SKM-1 treated with dmso at 0.1 percent for 144 hours (cell line): ENCODE results near the gene CREB3L2.
"Not testable (repeated sequence)": the region's sequence is repeated elsewhere in the genome, so short reads cannot be mapped to it uniquely, and the experiment has no call there.

ENCODE experiments used
- DNase-seq: peaks from one replicate; lab custom pipeline; 2025; ENCODE audit not compliant: unreplicated experiment; lab: John Stamatoyannopoulos, UW

The CREB3L2 gene

DNA sequence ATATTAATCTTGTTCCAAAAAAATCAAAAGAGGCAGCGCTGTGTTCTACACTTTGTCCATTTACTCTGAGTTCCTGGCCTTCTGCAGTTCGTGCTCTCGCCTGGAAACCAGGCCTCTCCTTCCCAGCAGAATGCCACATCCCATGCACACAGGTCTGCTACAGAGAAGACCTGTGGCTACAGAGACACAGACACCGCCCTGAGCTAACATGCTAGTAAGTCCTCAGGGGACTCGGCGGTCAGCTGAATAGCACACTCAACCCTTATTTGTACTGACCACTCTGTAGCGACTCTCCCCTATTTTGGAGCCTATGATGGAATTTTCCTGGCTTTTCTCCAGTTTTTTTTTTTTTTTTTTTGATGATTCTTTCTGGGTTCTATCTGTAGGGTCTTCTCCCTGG lies 12.8 kb downstream of the CREB3L2 start:
- DNase-seq, result no peak

DNA sequence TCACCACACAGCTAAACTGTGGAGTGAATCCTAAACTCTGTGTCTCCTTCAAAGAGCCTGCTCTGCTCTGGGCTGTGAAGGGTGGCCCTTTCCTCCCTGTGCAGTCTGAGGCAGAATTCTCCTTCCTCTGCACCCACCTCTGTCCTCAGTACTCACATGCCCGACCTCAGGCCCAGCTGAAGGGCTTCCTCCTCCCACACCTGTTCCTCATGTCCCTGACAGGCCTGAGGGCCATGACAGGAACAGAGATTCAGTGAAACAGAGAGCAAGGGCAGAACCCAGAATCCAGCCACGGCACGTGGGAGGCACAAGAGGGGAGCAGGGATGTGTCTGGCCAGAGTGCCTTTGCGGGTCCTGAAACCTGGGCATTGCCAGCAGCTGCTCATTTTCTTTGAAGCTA lies 13.9 kb downstream of the CREB3L2 start:
- no peak for DNase-seq

DNA sequence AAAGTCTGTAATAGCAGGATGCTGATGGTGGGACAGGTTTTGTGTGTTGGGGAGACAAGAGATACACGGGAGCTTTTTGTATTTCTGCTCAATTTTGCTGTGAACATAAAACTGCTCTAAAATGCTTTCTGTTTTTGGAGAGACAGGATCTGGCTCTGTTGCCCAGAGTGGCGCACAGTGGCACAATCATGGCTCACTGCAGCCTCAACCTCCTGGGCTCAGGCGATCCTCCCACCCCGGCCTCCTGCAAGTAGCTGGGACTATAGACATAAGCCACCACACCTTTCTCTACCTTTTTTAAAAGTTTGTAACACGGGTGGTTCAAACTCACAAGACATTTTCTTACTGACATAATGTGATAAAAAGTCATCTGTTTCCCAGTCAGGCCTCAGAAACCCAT lies 14.3 kb downstream of the CREB3L2 start:
- DNase-seq, result no peak

DNA sequence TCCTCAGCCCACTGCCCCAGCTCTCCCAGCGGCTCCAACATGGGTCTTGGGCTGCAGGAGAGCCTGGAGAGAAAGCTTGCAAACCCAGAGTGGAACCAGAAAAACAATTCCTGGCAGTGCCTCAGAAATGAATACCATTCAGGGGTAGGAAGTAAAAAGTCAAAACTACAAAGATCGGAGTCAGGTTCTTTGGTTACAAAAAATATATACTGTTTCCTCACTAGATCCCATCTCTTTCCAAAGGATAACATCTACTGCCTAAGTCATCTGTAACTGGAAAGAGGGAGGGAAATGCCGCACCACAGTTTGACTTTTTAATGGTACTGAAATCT lies 14.9 kb downstream of the CREB3L2 start:
- no peak for DNase-seq

DNA sequence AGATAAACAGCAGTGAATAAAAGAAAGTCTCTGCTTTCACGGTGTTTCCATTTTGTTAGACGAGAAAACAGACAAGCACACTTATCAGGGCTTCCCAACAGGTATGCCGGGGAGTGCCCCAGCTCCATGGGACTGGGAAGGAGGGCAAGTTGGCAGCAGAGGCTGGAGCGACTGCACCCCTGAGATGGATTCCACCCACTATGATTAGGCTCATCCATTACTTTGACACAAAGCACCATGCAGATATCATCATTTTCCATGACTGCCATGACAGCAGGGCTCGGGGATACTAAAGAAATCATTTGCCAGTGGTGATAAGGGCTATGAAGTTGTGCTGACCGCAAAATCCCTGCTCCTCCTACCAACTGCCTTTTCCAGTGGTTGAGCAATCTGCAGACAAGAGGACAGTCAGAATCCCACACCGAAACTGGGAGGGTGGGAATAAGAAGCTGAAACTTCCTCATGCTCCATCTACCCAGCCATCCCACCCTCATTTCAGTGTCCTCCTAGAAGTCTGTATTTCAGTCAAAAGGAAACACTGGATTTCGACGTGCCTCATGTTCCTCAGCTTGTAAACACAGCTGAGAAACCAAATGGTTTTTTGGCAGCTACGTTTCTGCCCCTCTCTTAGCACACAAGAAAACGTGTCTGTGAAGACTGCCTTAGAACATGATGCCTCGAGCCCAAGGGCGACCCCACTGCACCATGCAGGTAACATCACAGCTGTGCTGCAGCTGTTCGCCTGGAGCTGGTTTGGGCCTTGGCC lies 15.5 kb downstream of the CREB3L2 start:
- DNase-seq, result no peak

DNA sequence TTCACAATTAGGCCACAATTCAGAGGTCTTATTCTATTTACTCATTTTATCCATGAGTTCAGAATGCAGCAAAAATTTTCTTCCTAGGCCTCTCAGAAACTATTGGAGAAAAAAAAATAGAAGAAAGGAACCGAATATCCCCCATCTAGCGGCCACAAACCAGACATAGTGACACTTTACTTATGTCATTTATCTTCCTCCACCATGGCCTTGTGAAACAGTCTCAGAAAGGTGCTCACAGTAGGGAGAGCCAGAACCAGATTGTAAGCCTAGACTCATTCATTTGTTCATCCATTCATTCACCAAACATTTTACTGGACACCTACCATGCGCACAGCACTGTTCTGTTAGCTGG lies 16.0 kb downstream of the CREB3L2 start:
- no peak for DNase-seq

DNA sequence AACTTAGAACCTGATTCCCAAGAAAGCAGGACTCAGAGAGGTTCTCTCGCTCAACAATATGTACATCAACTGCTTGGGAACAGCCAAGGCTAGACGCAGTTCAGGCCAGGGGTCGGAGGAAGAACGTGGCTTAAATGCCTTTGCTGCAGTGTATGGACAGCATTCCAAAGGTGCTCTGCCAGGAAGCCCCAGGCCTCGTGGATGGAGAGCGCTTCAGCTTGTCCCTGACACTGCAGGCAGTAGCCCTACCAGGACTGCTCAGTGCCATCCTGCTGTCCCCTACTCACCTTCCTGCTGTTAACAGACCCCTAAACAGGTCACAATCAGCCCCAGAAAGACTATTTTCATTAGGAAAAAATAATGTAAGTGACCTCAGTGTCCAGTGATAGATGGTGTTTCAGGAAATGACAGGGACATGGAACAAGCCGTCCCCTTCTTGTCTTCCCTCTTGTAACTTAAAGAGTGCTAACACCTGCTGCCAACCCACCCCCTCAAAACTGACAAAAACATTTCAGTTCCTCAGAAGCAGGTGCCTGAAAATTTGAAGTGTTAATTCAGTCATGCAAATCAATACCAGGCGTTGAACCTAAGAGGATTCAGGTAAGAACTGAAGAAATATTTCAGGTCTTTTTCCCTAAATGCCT lies 16.5 kb downstream of the CREB3L2 start:
- no peak for DNase-seq

DNA sequence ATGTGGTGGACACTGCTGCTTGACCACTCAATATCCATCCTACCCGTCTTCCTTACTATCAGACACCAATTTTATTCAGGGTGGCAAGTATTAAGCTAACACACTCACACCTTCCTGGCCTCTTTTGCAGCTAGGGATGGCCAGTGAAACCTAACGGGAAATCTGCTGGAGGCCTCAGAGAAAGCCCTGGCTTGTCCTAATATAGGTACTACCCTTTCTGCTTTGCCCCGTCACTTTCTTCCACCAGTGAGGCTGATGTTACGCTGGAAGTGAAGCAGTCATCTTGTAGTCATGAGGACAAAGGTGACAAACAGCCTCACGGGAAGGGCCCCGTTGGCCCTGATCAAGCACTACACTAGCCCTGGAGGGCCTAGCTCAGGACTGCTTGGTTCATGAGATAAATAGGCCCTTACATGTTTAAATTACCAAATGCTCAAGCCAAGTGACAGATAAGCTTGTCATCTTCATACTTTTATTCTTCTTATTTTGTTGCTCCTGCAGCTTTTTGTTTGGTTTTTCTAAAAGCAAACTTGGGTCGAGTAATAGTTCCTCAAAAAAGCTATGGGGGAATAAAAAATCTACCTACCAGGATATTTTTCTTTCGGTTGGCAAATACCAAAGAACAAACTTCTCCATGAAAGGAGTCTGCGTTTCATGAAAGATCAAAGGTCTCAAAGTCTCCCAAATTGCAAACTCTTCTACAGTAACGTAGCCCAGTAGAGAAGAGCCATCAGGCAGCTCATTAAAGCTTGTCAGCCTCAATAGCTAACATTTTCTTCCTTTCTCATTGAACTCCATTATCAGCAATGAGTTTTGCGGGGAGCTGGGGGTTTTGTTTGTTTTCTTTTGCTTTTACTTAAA lies 17.5 kb downstream of the CREB3L2 start:
- no peak for DNase-seq

DNA sequence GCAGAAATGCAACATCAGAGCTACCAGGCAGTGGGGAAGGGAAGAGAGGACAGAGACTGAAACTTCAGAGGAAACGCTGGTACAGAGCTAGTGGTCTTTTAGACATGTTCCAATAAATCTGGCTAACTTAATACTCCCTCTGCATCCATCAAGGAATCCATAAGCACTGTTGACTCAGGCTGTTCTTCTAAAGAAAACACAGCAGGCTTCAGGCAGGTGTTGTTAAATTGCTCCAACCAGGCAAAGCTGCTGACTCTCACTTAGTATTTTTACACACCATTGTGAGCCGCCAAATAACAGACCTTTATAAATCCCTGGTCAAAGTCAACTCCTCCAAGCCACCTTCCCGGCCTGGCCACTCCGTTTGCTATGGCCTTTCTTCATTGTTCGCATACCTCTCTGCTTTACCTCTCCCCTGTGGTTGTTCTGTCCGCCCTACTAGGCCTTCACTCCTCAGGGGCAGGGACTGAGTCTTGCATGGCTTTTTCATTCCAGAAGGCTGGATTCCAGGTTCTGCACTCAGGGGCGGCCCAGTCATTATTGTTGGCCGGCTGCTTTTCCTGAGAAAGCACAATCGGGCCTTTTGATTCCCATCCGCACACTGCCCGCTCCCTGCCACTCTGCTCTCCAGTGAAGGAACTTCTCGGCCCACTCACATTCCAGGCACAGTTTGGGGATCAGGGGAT lies 18.4 kb downstream of the CREB3L2 start:
- no peak for DNase-seq

DNA sequence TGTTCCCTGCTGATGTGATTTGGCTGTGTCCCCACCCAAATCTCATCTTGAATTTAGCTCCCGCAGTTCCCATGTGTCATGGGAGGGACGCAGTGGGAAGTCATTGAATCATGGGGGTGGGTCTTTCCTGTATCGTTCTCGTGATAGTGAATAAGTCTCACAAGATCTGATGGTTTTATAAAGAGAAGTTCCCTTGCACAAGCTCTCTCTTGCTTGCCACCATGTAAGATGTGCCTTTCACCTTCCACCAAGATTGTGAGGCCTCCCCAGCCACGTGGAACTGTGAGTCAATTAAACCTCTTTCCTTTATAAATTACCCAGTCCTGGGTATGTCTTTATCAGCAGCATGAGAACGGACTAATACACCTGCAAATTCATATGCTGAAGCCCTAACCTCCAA lies 19.5 kb downstream of the CREB3L2 start:
- DNase-seq, result not testable (repeated sequence)

DNA sequence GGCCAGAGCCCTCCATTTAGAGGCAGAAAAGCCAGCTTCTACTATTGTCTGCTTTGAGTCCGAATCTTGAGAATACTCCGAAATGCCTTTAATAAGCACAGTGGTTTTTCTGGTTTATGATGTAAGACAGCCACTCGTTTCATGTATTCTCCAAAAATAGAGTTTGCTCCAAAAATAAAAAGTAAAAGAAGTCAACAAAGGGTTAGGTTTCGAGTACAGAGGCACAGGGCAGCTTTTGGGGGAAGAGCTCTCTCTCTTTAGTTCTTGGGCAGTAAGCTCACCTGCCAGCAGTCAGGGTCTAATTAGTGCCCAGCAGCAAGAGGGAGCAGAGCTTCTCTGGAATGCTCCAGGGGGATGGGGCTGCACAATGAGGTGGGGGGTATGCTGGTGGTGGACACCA lies 20.2 kb downstream of the CREB3L2 start:
- DNase-seq, result no peak

DNA sequence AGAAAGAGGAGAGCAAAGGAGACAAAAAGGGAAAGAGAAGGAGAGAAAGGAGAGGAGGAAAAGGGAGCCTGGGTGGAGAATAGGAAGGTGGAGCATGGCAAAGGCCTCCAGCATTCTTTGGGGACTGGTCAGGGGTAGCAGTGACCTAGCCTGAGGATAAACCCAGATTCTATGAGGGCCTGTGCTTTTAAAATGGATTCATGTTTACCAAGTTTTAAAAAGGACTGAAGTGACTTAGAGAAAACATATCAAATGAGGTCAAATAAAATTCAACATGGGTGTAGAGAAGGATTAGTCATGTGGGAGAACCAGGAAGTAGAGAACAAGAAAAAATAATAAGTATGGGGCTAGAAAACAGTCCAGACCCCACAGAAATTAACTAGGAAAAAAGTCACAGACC lies 20.7 kb downstream of the CREB3L2 start:
- DNase-seq, result no peak

DNA sequence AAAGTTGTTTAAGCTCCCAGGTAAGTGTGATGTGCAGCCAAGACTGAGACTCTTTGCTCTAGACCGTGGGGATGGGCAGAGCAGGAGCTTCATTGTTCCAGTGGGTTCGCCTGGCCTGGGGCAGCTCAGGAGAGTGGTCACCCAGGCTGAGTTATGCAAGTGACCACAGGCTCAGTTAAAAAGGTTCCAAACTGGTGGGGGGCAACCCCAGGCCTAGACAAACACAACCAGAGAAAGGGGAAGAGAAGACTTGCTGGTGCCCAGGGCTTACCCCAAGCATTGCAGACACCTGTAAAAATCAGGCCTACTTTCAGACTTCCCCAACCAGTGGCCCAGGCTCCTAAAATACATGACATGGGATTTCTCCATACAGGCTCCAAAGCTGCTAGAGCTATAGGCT lies 21.6 kb downstream of the CREB3L2 start:
- DNase-seq, result no peak

DNA sequence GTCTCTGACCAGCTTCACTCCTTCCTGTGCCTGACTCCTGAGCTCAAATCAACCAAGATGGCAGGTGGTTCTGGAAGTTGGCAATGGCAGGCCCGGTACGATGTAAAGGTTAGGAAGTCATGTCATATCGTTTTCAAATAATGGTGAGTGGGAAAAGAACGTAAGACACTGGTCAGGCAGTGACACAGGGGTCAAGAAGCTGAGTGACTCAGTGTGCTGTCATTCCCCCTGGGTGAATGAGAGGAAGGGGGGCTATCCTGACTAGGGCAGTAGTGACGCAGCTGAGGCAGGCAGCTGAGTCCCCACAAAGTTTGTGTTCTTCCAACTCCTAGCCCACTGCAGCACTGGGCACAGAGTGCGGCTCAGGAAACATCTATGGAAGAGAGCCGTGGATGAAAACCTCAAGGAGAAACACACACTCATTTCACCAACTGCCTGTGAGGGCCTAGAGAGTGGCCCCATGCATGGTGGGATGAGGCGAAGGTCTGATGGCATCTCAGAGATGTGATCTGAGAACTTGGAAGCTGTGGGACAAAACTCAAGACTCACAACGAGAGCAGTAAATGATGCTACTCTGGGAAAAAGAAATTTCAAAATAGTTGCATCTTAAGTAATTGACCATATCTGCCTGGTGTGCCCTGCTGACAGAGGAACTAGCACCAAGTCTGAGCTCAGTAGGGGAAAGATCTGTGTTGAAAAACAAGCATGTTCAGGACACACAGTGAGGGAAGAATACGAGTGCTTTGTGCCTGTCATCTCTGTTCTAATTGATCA lies 23.2 kb downstream of the CREB3L2 start:
- DNase-seq, result no peak

DNA sequence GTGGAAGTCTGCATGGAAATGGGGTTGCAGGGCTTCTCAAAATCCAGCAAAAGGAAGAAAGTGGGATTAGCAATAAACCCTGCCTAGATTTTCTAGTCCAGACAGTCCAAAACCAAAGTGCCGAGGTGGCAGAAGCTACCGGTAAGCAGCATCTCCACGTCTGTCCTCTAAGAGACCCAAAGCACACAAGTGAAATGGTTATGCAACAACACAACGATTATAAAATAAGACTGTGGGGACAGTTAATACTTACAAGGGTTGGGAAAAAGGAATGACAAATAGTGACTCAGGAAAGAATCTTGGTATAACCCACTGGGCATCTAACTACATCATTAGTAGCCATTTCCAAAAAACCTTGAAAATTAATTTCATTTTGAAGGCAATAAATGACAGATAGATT lies 24.7 kb downstream of the CREB3L2 start:
- no peak for DNase-seq

DNA sequence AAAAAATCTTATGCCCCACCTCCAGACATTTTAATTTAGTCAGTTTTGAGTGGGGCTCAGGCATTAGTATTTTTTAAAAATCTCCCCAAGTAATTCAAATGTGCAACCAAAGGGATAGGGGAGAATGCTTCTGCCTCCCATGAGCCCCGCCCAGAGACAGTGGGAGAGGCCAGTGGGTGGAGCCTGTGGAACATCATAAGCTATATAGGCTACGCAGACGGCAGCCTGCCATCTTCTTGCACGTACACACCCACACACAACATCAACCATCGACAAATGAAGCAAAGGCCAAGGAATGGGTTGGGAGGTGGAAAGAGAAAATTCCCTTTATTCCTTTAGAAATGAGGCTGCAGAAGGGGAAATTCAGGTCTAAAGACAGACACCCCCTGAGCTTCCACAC lies 25.2 kb downstream of the CREB3L2 start:
- DNase-seq, result no peak

DNA sequence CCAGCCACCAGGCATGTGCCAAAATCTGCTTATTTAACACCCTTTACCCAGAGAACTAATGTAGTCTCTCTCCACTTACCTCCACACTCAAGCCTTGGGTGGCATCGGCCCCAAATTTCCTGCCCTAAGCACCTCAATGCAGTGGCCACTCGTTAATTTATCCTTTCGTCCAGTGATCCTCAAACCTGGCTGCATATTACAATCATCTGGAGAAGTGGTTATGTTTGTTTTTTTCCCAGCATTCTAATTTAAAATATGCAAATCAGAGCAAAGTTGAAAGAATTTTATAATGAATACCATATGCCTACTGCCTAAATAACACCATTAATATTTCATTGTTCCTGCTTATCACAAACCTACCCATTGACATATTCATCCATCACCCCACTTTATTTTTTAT lies 25.7 kb downstream of the CREB3L2 start:
- DNase-seq, result no peak

DNA sequence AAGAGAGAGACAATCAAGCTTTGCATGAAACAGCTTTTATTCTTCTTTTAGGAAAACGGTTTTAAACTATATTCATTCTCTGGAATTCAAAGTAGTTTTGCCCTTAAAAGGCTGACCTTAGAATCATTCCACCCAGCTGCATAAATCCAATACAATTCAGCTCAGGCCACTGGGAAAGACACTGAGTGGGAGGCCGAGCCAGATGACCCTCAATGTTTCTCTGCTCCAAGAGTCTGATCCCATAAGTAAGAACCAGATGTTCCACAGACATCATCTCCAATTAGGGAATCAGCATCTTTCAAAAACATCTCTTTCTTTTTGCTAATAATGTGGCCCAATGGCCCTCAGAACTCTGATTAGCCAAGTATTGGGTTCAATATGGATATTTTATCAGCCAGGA lies 26.1 kb downstream of the CREB3L2 start:
- DNase-seq, result no peak

DNA sequence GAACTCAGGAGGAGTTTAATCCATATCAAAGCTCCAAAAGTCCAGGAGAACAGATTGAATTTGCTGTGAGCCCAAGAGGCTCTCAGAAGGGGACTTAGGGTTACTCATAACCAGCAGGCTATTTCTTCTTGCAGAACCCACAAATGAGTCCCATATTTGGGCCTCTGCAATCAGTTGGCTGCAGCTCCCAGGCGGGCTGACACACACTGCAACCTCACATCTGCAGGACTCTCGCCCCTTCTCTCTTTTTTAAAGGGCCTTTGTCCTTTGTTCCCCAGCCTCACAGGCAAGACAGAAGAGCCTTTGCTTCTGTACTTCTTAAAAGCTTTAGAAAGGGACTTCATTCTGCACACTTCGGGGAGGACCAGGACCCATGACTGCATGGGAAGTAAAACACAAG lies 26.7 kb downstream of the CREB3L2 start:
- DNase-seq, result no peak

DNA sequence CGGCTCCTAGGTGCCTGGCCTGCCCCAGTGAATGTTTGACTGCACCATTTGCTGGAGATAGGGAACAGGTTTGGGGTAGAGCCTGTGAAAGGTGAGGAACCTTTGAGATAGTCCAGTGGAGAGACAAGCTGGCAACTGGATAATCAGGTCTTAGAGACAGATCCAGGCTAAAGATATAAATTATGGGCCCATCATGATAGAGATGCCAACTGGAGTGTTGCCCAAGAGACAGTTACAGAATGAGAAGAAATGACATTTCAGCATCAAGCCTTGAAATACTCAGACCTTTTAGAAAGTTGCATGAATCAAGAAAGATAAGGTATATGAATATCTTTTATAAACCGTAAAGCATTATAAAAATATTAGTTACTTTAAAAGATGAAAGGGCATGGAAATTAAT lies 27.1 kb downstream of the CREB3L2 start:
- no peak for DNase-seq
